ENCODE measurements around the gene SF3A1. TPM values are rescaled to one million over a fixed set of nuclear protein-coding genes. Genes with fewer than 3 reads are reported as not detected.

SF3A1 gene
- total and polyA plus RNA-seq, 4 donors: 19.6 to 41.6 (median 23.9) TPM

GRCh38 chr22:30373331-30374325 lies 16.9 kb upstream of the SF3A1 start:
- Histone ChIP-seq H3K36me3 (ENCODE audit: control insufficient read depth in 4 of 4, insufficient read depth in 3 of 4, low read depth in 1 of 4, low read length in 3 of 4) (peaks cover 0 to 7% (median 2%) of the 10 kb centered on the region in 4 donors), H3K27ac (ENCODE audit: low read depth in 1 of 2, low read length in 2 of 2) (no peak overlapping the region), H3K9me3 (ENCODE audit: control insufficient read depth in 4 of 4, low read length in 3 of 4) (no peaks in the 10 kb centered on the region), H3K9ac (ENCODE audit: low read depth in 1 of 2, low read length in 2 of 2) (no peak overlapping the region), H3K4me3 (ENCODE audit: low read depth in 1 of 3, low read length in 3 of 3) (no peak overlapping the region), H3K27me3 (ENCODE audit: control insufficient read depth in 4 of 4, insufficient read depth in 4 of 4, low read length in 3 of 4) (no peaks in the 10 kb centered on the region), H3K4me1 (ENCODE audit: control insufficient read depth in 4 of 4, insufficient read depth in 4 of 4, low read length in 3 of 4) (no peaks in the 10 kb centered on the region)
- WGBS: 92% methylated on average over 33 of the region's 33 CpGs
- no peak for TF ChIP-seq TAF1 (conservative IDR thresholded peaks at IDR 0.05)
- no peak for TF ChIP-seq MAX (IDR thresholded peaks at IDR 0.05)
- TF ChIP-seq NR2F2 (IDR thresholded peaks at IDR 0.05): no peak
- TF ChIP-seq HNF4A (conservative IDR thresholded peaks at IDR 0.05): no peak
- TF ChIP-seq CTCF (IDR thresholded peaks at IDR 0.05; ENCODE audit: low read depth, low read length, missing input control): no peak
- no peak for TF ChIP-seq HNF4G (IDR thresholded peaks at IDR 0.05)
- TF ChIP-seq YY1 (IDR thresholded peaks at IDR 0.05): no peak
- TF ChIP-seq RAD21 (IDR thresholded peaks at IDR 0.05): no peak
- no peak for TF ChIP-seq ATF3 (IDR thresholded peaks at IDR 0.05)
- TF ChIP-seq GABPA (IDR thresholded peaks at IDR 0.05 in 1 of 2, conservative IDR thresholded peaks at IDR 0.05 in 1 of 2): no peak
- TF ChIP-seq EGR1 (IDR thresholded peaks at IDR 0.05; ENCODE audit: low read depth in 2 of 2): no peak
- TF ChIP-seq FOXA1 (IDR thresholded peaks at IDR 0.05): no peak
- no peak for TF ChIP-seq FOXA2 (IDR thresholded peaks at IDR 0.05)
- no peak for TF ChIP-seq REST (IDR thresholded peaks at IDR 0.05)
- TF ChIP-seq ZBTB33 (IDR thresholded peaks at IDR 0.05): no peak
- no peak for DNase-seq (ENCODE audit: low spot score)

Measured in liver (tissue), 9 donors.